ENCODE results near the gene BID.
"Not testable (repeated sequence)": the region's sequence is repeated elsewhere in the genome, so short reads cannot be mapped to it uniquely, and the experiment has no call there.

DNA sequence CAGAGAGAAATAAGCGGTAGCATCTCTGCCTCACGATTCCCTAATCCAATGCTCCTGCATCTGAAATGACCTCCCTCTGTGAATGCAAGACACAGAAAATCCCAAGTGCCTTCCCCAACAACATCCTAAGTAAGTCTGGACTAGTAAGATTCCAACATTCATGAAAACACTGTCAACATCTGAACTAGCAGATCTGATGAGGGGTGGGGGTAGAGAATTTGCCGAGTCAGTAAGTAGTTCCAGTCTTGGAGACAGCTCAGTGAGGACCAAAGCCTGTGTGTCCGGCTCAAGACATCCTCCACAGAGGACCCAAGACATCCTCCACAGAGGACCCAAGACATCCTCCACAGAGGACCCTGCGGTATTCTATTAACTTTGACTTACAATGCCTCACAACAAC is 9.4 kb downstream of the BID start:
- TF ChIP-seq, protein P1, sequence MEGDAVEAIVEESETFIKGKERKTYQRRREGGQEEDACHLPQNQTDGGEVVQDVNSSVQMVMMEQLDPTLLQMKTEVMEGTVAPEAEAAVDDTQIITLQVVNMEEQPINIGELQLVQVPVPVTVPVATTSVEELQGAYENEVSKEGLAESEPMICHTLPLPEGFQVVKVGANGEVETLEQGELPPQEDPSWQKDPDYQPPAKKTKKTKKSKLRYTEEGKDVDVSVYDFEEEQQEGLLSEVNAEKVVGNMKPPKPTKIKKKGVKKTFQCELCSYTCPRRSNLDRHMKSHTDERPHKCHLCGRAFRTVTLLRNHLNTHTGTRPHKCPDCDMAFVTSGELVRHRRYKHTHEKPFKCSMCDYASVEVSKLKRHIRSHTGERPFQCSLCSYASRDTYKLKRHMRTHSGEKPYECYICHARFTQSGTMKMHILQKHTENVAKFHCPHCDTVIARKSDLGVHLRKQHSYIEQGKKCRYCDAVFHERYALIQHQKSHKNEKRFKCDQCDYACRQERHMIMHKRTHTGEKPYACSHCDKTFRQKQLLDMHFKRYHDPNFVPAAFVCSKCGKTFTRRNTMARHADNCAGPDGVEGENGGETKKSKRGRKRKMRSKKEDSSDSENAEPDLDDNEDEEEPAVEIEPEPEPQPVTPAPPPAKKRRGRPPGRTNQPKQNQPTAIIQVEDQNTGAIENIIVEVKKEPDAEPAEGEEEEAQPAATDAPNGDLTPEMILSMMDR (IDR thresholded peaks at IDR 0.05; ENCODE audit: insufficient read depth, low read depth, low read length), result not testable (repeated sequence)
- TF ChIP-seq EZH2 (IDR thresholded peaks at IDR 0.05; ENCODE audit: insufficient read depth, low read length), result not testable (repeated sequence)
